GM12873 (cell line): Measurements from ENCODE around the gene CARMIL1.

Experiments used
- CTCF ChIP-seq: IDR thresholded peaks from 2 replicates; pipeline ENCODE4 v1.5.1; 2012; ENCODE audit warnings: low read depth, mild to moderate bottlenecking, moderate library complexity, low read length, control low read depth; ENCODE audit not compliant: insufficient read depth; ENCODE audit errors: missing control alignments

Gene CARMIL1

DNA sequence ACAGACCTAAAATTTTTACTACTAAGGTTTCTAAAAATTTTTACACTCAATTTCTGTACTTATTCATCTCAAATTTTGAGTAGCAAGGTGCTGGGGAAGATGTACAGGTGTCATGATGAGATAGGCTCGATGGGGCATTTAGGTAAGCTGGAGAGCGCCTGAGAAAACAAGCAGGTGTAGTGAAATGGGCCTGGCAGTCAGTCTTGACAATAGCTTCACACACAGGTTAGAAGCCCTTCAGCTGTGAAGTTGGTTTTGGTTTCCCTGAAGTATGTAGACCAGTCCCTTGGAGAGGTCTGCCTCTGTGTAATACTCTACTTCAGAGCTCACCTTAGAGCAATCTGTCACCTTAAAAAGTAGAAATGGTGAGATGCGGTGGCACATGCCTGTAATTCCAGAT lies 228.9 kb downstream of the CARMIL1 start:
- no peak for TF ChIP-seq CTCF

GRCh38 chr6:25511376-25511775 lies 232.2 kb downstream of the CARMIL1 start:
- no peak for TF ChIP-seq CTCF

DNA sequence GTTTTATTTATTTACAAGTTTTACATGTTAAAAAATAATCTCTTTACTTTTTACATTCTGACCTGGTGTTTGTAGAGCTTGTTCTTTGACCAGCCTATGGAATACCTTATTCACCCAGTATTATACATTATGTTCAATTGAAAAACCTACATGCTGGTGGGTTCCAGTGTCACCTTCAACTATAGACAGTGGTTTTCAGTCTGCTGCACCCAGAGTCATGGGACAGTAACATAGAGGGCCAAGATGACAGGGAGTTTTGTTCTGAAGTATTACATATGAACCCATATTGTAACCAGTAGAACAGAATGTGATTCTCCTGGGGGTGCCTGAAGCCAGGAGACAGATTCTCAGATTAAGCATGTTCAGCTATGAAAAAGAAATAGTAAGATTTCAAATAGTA lies 233.4 kb downstream of the CARMIL1 start:
- no peak for TF ChIP-seq CTCF

DNA sequence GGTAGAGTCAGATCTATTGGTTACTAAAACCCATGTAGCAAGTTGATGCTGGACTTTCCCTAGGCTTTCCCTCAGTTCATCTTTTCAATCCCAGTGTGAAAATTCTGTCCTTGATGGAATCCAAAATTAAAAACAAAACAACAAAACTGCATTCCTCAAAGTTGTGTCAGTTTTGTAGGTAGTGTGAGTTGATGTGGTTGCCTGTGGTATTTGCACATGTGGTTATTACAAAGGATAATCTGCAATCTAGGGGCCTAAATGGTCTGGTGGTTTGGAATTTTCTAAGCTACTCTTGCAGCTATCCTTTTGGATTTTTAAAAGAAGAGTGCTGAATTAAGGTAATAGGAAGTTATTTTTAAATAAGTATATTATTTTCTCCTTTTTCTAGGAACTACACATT lies 240.7 kb downstream of the CARMIL1 start:
- no peak for TF ChIP-seq CTCF

DNA sequence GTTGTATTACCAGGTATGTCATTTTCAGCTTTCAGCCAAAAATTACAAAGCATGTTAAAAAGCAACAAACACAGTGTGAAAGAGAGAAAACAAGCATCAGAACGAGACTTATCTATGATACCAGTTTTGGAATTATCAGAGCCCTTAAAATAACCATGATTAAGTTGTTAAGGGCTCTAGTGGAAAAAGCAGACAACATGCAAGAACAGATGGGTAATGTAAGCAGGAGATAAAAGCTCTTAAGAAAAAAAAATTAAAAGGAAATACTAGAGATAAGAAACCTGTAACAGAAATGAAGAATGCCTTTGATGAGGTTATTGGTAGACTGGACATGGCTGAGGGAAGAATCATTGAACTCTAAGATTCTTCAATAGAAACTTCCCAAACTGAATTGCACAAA lies 245.4 kb downstream of the CARMIL1 start:
- no peak for TF ChIP-seq CTCF

DNA sequence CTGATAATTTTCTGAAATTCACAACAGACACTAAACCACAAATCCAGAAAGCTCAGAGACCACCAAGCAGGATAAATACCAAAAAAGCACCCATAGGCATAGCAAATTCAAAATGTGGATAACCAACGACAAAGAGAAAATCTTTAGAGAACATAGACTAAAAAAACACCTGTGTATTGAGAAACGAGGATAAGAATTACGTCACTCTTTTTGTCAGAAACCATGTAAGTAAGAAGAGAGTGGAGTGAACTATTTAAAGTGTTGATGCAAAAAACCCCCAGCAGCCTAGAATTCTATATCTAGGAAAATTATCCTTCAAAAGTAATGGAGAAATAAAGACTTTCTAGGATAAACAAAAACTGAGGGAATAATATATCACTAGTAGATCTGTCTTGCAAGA lies 245.9 kb downstream of the CARMIL1 start:
- no peak for TF ChIP-seq CTCF

DNA sequence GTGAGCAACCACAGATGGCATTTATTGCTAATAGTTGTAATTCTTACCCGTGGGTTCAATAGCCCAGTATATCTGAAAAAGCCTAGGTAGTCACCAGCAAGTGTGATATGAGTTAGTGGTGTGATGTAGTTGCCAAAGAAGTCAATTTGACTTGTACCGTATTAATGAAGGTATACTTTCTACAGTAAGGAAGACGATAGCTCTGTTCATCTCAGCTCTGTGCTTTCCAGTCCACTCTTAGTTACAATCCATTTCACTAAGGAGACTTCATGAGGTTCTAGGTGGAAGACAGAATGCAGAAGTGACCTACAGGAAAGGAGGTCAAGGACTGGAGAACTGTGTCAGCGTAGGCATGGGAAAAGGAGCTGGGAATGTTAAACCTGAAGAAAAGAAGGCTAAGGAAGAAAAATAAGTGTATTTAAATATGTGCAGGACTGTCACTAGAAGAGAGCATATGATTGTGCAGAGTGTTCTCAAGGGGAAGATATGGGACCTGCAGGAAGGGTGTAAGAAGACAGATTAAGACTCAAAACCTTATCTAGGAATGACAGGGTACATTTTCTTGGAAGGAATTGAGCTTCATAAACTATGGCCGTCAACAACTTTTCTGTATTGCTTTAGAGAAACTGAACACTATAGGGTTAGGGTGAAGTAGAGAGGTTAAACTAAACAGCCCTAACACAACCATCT lies 255.9 kb downstream of the CARMIL1 start:
- no peak for TF ChIP-seq CTCF
